Measurements from ENCODE around the gene COX7A1.
A peak's percentile ranks its signal among the peaks of the same experiment; 100 is the strongest.
"Not testable (repeated sequence)": the region's sequence is repeated elsewhere in the genome, so short reads cannot be mapped to it uniquely, and the experiment has no call there.

Gene COX7A1

DNA sequence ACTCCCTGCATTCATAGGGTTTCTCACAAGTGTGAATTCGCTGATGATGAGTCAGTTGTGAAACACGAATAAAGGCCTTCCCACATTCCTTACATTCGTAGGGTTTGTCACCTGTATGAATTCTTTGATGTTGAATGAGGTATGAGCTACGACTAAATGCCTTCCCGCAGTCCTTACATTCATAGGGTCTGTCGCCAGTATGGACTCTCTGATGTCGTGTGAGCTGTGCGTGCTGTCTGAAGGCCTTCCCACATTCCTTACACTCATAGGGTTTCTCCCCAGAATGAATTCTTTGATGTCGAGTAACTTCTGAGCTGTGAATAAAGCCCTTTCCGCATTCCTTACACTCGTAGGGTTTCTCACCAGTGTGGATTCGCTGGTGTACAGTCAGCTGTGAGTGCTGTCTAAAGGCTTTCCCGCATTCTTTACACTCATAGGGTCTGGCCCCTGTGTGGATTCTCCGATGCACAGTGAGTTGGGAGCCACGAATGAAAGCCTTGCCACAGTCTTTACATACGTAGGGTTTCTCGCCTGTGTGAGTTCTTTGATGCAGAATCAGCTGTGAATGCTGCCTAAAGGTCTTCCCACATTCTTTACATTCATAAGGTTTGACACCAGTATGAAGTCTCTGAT, 30.5 kb upstream of the COX7A1 start:
- Mint-ChIP-seq H3K9me3 (no peaks in the 10 kb centered on the region), H3K4me3 (no peak overlapping the region), H3K4me1 (no peaks in the 10 kb centered on the region), H3K27me3 (ENCODE audit: low read depth) (no peaks in the 10 kb centered on the region), H3K36me3 (ENCODE audit: low read depth) (peaks cover 28% of the 10 kb centered on the region), H3K27ac (no peak overlapping the region)
- TF ChIP-seq CTCF (IDR thresholded peaks at IDR 0.05; ENCODE audit: unreplicated experiment in 3 of 3) = no peak

DNA sequence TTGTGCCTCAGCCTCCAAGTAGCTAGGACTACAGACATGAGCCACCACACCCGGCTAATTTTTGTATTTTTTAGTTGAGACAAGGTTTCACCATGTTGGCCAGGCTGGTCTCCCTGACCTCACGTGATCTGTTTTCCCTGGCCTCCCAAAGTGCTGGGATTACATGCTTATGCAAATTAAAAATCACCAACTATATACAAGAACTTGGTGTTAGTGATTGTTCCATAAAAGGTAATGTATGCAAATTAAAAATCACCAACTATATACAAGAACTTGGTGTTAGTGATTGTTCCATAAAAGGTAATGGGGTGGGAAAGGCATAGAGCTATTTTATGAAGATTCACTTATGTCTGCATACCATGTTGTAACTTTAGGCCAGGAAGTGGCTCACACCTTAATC, 26.8 kb upstream of the COX7A1 start:
- H3K4me3 Mint-ChIP-seq; H3K4me1 Mint-ChIP-seq; H3K27me3 Mint-ChIP-seq (ENCODE audit: low read depth); H3K9me3 Mint-ChIP-seq; H3K27ac Mint-ChIP-seq: not testable (repeated sequence)
- H3K36me3 Mint-ChIP-seq (ENCODE audit: low read depth) = peaks cover 21% of the 10 kb centered on the region

DNA sequence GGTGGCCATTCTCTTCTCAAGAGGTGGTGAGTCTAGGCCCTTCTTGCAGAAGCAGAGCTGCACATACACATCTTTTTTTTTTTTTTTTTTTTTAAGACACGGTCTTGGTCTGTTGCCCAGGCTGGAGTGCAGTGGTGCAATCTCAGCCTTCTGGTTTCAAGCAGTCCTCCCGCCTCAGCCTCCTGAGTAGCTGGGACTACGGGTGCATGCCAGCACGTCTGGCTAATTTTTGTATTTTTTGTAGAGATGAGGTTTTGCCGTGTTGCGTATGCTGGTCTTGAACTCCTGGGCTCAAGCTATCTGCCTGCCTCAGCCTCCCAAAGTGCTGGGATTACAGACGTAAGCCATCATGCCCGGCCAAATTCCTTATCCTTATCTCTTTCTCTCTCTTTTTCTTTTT, 21.6 kb upstream of the COX7A1 start:
- H3K27ac Mint-ChIP-seq; H3K4me1 Mint-ChIP-seq; H3K27me3 Mint-ChIP-seq (ENCODE audit: low read depth); H3K9me3 Mint-ChIP-seq; H3K4me3 Mint-ChIP-seq; H3K36me3 Mint-ChIP-seq (ENCODE audit: low read depth): not testable (repeated sequence)

GRCh38 chr19:36172852-36173251, 20.6 kb upstream of the COX7A1 start:
- Mint-ChIP-seq H3K9me3 (no peaks in the 10 kb centered on the region), H3K36me3 (ENCODE audit: low read depth) (peaks cover 4% of the 10 kb centered on the region), H3K4me1 (peaks cover 6% of the 10 kb centered on the region), H3K27ac (no peak overlapping the region), H3K4me3 (no peak overlapping the region), H3K27me3 (ENCODE audit: low read depth) (no peaks in the 10 kb centered on the region)
- no peak for TF ChIP-seq CTCF (IDR thresholded peaks at IDR 0.05; ENCODE audit: unreplicated experiment in 3 of 3)

DNA sequence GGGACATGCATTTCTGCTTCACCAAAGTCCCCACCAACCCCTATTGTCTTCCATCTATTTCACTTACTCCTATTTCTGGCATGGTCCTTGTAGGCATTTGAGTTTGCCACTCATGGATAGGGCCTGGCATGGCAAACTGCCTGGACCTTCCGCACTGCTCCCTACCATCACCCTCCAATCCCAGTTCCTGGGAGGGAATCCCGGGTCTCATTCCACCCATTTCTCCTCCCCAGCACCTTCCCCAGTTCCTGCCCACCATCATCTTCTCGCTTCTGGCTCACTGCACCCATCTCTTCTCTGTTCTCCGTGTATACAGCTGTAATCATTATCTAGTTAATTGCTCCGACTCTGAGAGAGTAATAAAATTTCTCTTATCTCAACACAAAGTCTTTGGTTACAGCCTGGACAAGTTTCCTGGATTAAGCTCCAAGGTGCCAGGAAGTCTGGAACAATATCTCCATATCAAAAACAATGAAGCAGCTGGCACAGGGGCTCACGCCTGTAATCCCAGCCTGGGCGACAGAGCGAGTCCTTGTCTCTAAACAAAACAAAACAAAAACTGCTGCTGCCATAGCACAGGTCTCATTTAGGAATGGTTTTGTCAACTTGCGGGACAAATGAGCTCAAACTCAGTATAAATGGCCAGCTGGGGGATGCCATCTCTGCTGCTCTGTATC, 17.0 kb upstream of the COX7A1 start:
- peak overlapping the region; percentile 54 to 91 (median 60) for H3K27ac Mint-ChIP-seq
- no peak overlapping the region for H3K4me3 Mint-ChIP-seq
- H3K27me3 Mint-ChIP-seq (ENCODE audit: low read depth) = no peaks in the 10 kb centered on the region
- H3K36me3 Mint-ChIP-seq (ENCODE audit: low read depth) = peaks cover 12% of the 10 kb centered on the region
- H3K4me1 Mint-ChIP-seq = peaks cover 6% of the 10 kb centered on the region
- TF ChIP-seq CTCF (IDR thresholded peaks at IDR 0.05; ENCODE audit: unreplicated experiment in 3 of 3) = no peak
- H3K9me3 Mint-ChIP-seq = no peaks in the 10 kb centered on the region

GRCh38 chr19:36163813-36164212, 11.6 kb upstream of the COX7A1 start:
- no peaks in the 10 kb centered on the region for H3K4me1 Mint-ChIP-seq
- TF ChIP-seq CTCF (IDR thresholded peaks at IDR 0.05; ENCODE audit: unreplicated experiment in 3 of 3) = no peak
- no peaks in the 10 kb centered on the region for H3K9me3 Mint-ChIP-seq
- peaks cover 36% of the 10 kb centered on the region for H3K36me3 Mint-ChIP-seq (ENCODE audit: low read depth)
- no peak overlapping the region for H3K27ac Mint-ChIP-seq
- no peak overlapping the region for H3K4me3 Mint-ChIP-seq
- H3K27me3 Mint-ChIP-seq (ENCODE audit: low read depth) = no peaks in the 10 kb centered on the region
